Hepatocyte (in vitro differentiated cells): ENCODE measurements around the gene RELT.

Experiments used
- CTCF ChIP-seq: fragments of 200-600 bp; sonication (generic); IDR thresholded peaks from 2 replicates; pipeline ENCODE4 v1.5.1; 2016; ENCODE audit warnings: antibody characterized with exemption, mild to moderate bottlenecking; ENCODE audit not compliant: poor library complexity
- EZH2 ChIP-seq: fragments of 200-600 bp; sonication (generic); IDR thresholded peaks from 2 replicates; pipeline ENCODE4 v1.6.1; 2016; ENCODE audit warnings: antibody characterized with exemption, mild to moderate bottlenecking, borderline replicate concordance

- TF ChIP-seq EZH2 (no peak), CTCF (no peak)
Measured at GRCh38 chr11:73349633-73350032, 26.6 kb upstream of the RELT start.
